HG02623 (cell line): ENCODE data around the gene ZNF160.

Experiments used
- ATAC-seq: cut with Tn5 transposase; IDR thresholded peaks from one replicate; pipeline ENCODE4 v1.9.1; 2021; ENCODE audit warnings: moderate library complexity; ENCODE audit not compliant: unreplicated experiment

Gene ZNF160

DNA sequence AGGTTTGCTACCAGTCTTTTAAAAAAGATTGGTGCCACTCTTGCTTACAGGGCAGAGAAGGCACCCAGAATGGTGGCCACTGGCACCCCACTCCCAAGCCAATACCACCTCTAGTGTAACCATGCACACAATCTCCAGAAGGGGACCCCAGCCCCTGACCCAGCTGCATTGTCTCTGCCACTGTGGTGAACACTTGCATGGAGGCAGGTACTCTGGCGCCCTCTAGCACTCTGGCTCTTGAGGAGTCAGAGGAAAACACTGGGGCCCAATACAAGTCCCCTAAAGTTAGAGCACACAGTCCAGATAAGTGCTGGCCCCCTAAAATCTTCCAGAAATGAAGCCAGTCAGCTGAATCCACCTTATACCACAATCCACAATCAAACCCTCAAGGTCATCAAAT lies 83.5 kb downstream of the ZNF160 start:
- no peak for ATAC-seq
